HCT116 (cell line): Measurements from ENCODE around the gene RNF186.

ENCODE experiments used
- ATF3 ChIP-seq: IDR thresholded peaks from 2 replicates; pipeline ENCODE4 v1.6.1; 2012
- CEBPB ChIP-seq: IDR thresholded peaks from 2 replicates; pipeline ENCODE4 v1.6.1; 2012; ENCODE audit warnings: low read depth
- CTCF ChIP-seq, 3 experiments: fragments of 200-600 bp in 1 of 3; sonication (generic) in 1 of 3; IDR thresholded peaks in 2 of 3; conservative IDR thresholded peaks in 1 of 3; 2 replicates each; pipeline ENCODE4 v1.5.1; 2012 to 2017; ENCODE audit warnings: low read depth in 2 of 3, low read length in 2 of 3, antibody characterized with exemption in 1 of 3, borderline replicate concordance in 1 of 3, control low read depth in 1 of 3, mild to moderate bottlenecking in 1 of 3, mixed read lengths in 1 of 3, mixed run types in 1 of 3, moderate library complexity in 1 of 3; ENCODE audit not compliant: insufficient read depth in 1 of 3
- EZH2 ChIP-seq: fragments of 200-600 bp; sonication (generic); IDR thresholded peaks from 2 replicates; pipeline ENCODE4 v1.6.1; 2017; ENCODE audit warnings: antibody characterized with exemption, mixed run types
- EZH2phosphoT487 ChIP-seq: fragments of 200-600 bp; IDR thresholded peaks from 2 replicates; pipeline ENCODE4 v1.6.1; 2018; ENCODE audit warnings: antibody characterized with exemption, borderline replicate concordance
- FOSL1 ChIP-seq: IDR thresholded peaks from 2 replicates; pipeline ENCODE4 v1.6.1; 2012; ENCODE audit warnings: low read depth
- JUND ChIP-seq: IDR thresholded peaks from 2 replicates; pipeline ENCODE4 v1.6.1; 2012
- POLR2A ChIP-seq: IDR thresholded peaks from 2 replicates; pipeline ENCODE4 v1.7.0; 2011; ENCODE audit warnings: borderline replicate concordance; ENCODE audit not compliant: insufficient read depth, insufficient read length; ENCODE audit errors: extremely low read depth
- POLR2AphosphoS5 ChIP-seq: IDR thresholded peaks from 2 replicates; pipeline ENCODE4 v1.6.1; 2011; ENCODE audit warnings: mild to moderate bottlenecking, low read depth, low read length, moderate library complexity
- REST ChIP-seq: IDR thresholded peaks from 2 replicates; pipeline ENCODE4 v1.6.1; 2012; ENCODE audit warnings: low read depth
- SRF ChIP-seq: IDR thresholded peaks from 2 replicates; pipeline ENCODE4 v1.6.1; 2012; ENCODE audit warnings: low read depth
- ZBTB33 ChIP-seq: IDR thresholded peaks from 2 replicates; pipeline ENCODE4 v1.6.1; 2011; ENCODE audit warnings: mild to moderate bottlenecking, low read length, moderate library complexity; ENCODE audit not compliant: insufficient replicate concordance; ENCODE audit errors: extremely low read depth
- ZNF274 ChIP-seq: fragments of 200-500 bp; sonication (Bioruptor generic); IDR thresholded peaks from 2 replicates; pipeline ENCODE4 v1.6.1; 2014; ENCODE audit warnings: mild to moderate bottlenecking, low read depth, low read length, inconsistent platforms

GRCh38 chr1:19845555-19845954, 30.5 kb upstream of the RNF186 start:
- TF ChIP-seq CTCF (IDR thresholded peaks at IDR 0.05 in 2 of 3, conservative IDR thresholded peaks at IDR 0.05 in 1 of 3; ENCODE audit: borderline replicate concordance in 1 of 3, insufficient read depth in 1 of 3, low read depth in 2 of 3, low read length in 2 of 3) (no peak), POLR2AphosphoS5 (no peak), POLR2A (no peak), SRF (no peak), CEBPB (no peak), ZBTB33 (no peak), ATF3 (no peak), EZH2 (no peak), ZNF274 (no peak), FOSL1 (no peak), JUND (no peak), REST (no peak), EZH2phosphoT487 (no peak)
